NCI-H82 treated with DMSO at 0.1 percent for 48 hours (cell line): ENCODE results near the gene NEU3.

Source experiments
- DNase-seq: peaks from one replicate; lab custom pipeline; 2025; ENCODE audit not compliant: unreplicated experiment; lab: John Stamatoyannopoulos, UW

NEU3 gene

GRCh38 chr11:75056814-75057213, 68.1 kb downstream of the NEU3 start:
- DNase-seq: no peak

- DNase-seq: no peak
Measured at GRCh38 chr11:75059299-75059698, 70.6 kb downstream of the NEU3 start.

DNA sequence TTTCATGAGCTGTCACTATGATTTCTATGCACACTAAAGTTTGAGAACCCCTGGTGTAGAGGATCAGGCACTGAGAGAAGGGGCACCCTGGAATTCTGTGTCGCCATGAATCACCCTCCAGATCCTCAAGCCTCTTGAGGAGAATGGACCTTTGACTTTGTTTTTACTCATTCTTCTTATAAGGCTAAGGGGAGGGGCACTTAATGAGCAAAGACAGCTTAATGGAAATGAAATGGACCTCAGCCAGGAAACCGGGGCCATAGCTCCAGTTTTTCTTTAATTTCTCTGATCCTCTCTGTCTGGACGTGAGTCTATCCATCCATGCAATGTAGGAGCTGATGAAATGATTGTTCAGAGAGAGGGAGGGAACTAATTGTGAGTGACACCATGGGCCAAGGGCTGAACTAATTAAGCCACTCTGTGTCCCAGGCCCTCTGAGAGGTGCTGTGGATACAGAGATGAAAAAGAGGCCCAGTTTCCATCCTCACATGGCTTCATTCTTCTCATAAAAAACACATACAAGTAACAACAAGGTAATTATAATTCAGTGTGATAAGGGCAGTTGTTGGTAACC, 75.1 kb downstream of the NEU3 start:
- no peak for DNase-seq

GRCh38 chr11:75066061-75066460, 77.3 kb downstream of the NEU3 start:
- no peak for DNase-seq
